GM10847 (cell line): ENCODE results near the gene MIPOL1.

Experiments
- POLR2A ChIP-seq: IDR thresholded peaks from 2 replicates; pipeline ENCODE4 v1.6.1; 2011; ENCODE audit not compliant: insufficient read length; ENCODE audit errors: extremely low read depth

The MIPOL1 gene

GRCh38 chr14:37598747-37599506 lies 401.2 kb downstream of the MIPOL1 start:
- TF ChIP-seq POLR2A = no peak

GRCh38 chr14:37599507-37600368 lies 402.0 kb downstream of the MIPOL1 start:
- TF ChIP-seq POLR2A = no peak

- TF ChIP-seq POLR2A = no peak
Measured at GRCh38 chr14:37600880-37601741, 403.4 kb downstream of the MIPOL1 start.

GRCh38 chr14:37601865-37602264 lies 404.1 kb downstream of the MIPOL1 start:
- TF ChIP-seq POLR2A = no peak
